GM06990 (cell line): ENCODE measurements around the gene BFSP2.
"Not testable (repeated sequence)": the region's sequence is repeated elsewhere in the genome, so short reads cannot be mapped to it uniquely, and the experiment has no call there.

Experiments used
- DNase-seq: peaks from one replicate; pipeline ENCODE4 v3.0.0-alpha.2; 2011; ENCODE audit not compliant: insufficient read length; ENCODE audit errors: extremely low read depth
- H3K27me3 ChIP-seq: replicated peaks from 2 replicates; pipeline ENCODE4 v1.6.0; 2011; ENCODE audit warnings: low read length; ENCODE audit not compliant: control insufficient read depth, insufficient read depth
- H3K36me3 ChIP-seq: 2 replicates; pipeline ENCODE4 v1.5.1; 2011; ENCODE audit warnings: low read length; ENCODE audit not compliant: control insufficient read depth, insufficient read depth
- H3K4me3 ChIP-seq: replicated peaks from 2 replicates; pipeline ENCODE4 v1.5.1; 2011; ENCODE audit warnings: low read depth, mild to moderate bottlenecking, control low read depth, low read length
- CTCF ChIP-seq: IDR thresholded peaks from 2 replicates; pipeline ENCODE4 v1.5.1; 2011; ENCODE audit warnings: low read length, control low read depth, mild to moderate bottlenecking, inconsistent platforms; ENCODE audit not compliant: insufficient read depth, poor library complexity, severe bottlenecking

Gene BFSP2

GRCh38 chr3:133515127-133515526 lies 115.3 kb downstream of the BFSP2 start:
- H3K27me3 ChIP-seq: no peaks in the 10 kb centered on the region
- no peak overlapping the region for H3K4me3 ChIP-seq
- H3K36me3 ChIP-seq: no peaks in the 10 kb centered on the region
- TF ChIP-seq CTCF: no peak
- DNase-seq: no peak

- no peak overlapping the region for H3K4me3 ChIP-seq
- DNase-seq: no peak
- H3K27me3 ChIP-seq: no peaks in the 10 kb centered on the region
- TF ChIP-seq CTCF: no peak
- H3K36me3 ChIP-seq: no peaks in the 10 kb centered on the region
Measured at GRCh38 chr3:133520286-133520685, 120.4 kb downstream of the BFSP2 start.

GRCh38 chr3:133520938-133521337 lies 121.1 kb downstream of the BFSP2 start:
- DNase-seq, H3K27me3 ChIP-seq, H3K36me3 ChIP-seq, H3K4me3 ChIP-seq: not testable (repeated sequence)

- H3K4me3 ChIP-seq: no peak overlapping the region
- no peak for TF ChIP-seq CTCF
- no peak for DNase-seq
- H3K36me3 ChIP-seq: no peaks in the 10 kb centered on the region
- no peaks in the 10 kb centered on the region for H3K27me3 ChIP-seq
Measured at GRCh38 chr3:133521946-133522345, 122.1 kb downstream of the BFSP2 start.

GRCh38 chr3:133523758-133524157 lies 123.9 kb downstream of the BFSP2 start:
- not testable (repeated sequence) for H3K36me3 ChIP-seq, DNase-seq, H3K27me3 ChIP-seq, H3K4me3 ChIP-seq
